ENCODE results near the gene SCN1A. TPM values are rescaled to one million over a fixed set of nuclear protein-coding genes. Genes with fewer than 3 reads are reported as not detected.

Gene SCN1A
- polyA plus RNA-seq, 1 of the 3 experiments (the other 2 are of a cell fraction), result not detected

GRCh38 chr2:166171216-166171615, 43.4 kb upstream of the SCN1A start:
- no peak for DNase-seq
- H2AFZ ChIP-seq (ENCODE audit: low read depth), result no peak overlapping the region
- WGBS (ENCODE audit: low lambda C conversion rate), result 85% methylated on average over 3 of the region's 3 CpGs
- H3K4me2 ChIP-seq, result no peak overlapping the region
- no peaks in the 10 kb centered on the region for H3K79me2 ChIP-seq (ENCODE audit: insufficient read depth)
- POLR2A ChIA-PET, result no interaction called here
- no peak overlapping the region for H3K27ac ChIP-seq (ENCODE audit: low read depth in 2 of 2, low read length in 1 of 2)
- no peaks in the 10 kb centered on the region for H3K27me3 ChIP-seq (ENCODE audit: insufficient read depth)
- no peaks in the 10 kb centered on the region for H4K20me1 ChIP-seq (ENCODE audit: insufficient read depth)
- no peaks in the 10 kb centered on the region for H3K36me3 ChIP-seq (replicated peaks in 1 of 2; ENCODE audit: control insufficient read depth in 1 of 2, insufficient read depth in 2 of 2, low read length in 1 of 2)
- CTCF ChIA-PET, result no interaction called here
- H3K9me3 ChIP-seq, result no peaks in the 10 kb centered on the region
- H3F3A ChIP-seq (replicated peaks; ENCODE audit: insufficient read depth), result no peaks in the 10 kb centered on the region
- H3K9ac ChIP-seq, result no peak overlapping the region
- no peak overlapping the region for H3K4me3 ChIP-seq (ENCODE audit: low read depth in 2 of 2, low read length in 1 of 2)
- H3K9me2 ChIP-seq, result no peaks in the 10 kb centered on the region
- H3K4me1 ChIP-seq (ENCODE audit: control insufficient read depth in 1 of 2, insufficient read depth in 2 of 2, low read depth in 1 of 2, low read length in 1 of 2), result no peaks in the 10 kb centered on the region
- TF ChIP-seq, protein P1, sequence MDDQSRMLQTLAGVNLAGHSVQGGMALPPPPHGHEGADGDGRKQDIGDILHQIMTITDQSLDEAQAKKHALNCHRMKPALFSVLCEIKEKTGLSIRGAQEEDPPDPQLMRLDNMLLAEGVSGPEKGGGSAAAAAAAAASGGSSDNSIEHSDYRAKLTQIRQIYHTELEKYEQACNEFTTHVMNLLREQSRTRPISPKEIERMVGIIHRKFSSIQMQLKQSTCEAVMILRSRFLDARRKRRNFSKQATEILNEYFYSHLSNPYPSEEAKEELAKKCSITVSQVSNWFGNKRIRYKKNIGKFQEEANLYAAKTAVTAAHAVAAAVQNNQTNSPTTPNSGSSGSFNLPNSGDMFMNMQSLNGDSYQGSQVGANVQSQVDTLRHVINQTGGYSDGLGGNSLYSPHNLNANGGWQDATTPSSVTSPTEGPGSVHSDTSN (IDR thresholded peaks at IDR 0.05), result 0 out of 2 replicates have a peak, but pooled peaks have one; percentile 14
- TF ChIP-seq JUND (IDR thresholded peaks at IDR 0.05) (no peak), NRF1 (IDR thresholded peaks at IDR 0.05; ENCODE audit: low read depth, low read length) (no peak)

- Histone ChIP-seq H3K9me3 (no peaks in the 10 kb centered on the region), H3K27ac (ENCODE audit: low read depth in 2 of 2, low read length in 1 of 2) (no peak overlapping the region), H3K79me2 (ENCODE audit: insufficient read depth) (no peaks in the 10 kb centered on the region), H3K36me3 (replicated peaks in 1 of 2; ENCODE audit: control insufficient read depth in 1 of 2, insufficient read depth in 2 of 2, low read length in 1 of 2) (no peaks in the 10 kb centered on the region), H3K4me1 (ENCODE audit: control insufficient read depth in 1 of 2, insufficient read depth in 2 of 2, low read depth in 1 of 2, low read length in 1 of 2) (no peaks in the 10 kb centered on the region), H3K4me3 (ENCODE audit: low read depth in 2 of 2, low read length in 1 of 2) (no peak overlapping the region), H3K4me2 (no peak overlapping the region), H3K27me3 (ENCODE audit: insufficient read depth) (no peaks in the 10 kb centered on the region), H3K9ac (no peak overlapping the region), H3K9me2 (no peaks in the 10 kb centered on the region), H2AFZ (ENCODE audit: low read depth) (no peak overlapping the region), H3F3A (replicated peaks; ENCODE audit: insufficient read depth) (no peaks in the 10 kb centered on the region), H4K20me1 (ENCODE audit: insufficient read depth) (no peaks in the 10 kb centered on the region)
- 74% methylated on average over 2 of the region's 2 CpGs for WGBS (ENCODE audit: low lambda C conversion rate)
- TF ChIP-seq, protein P1 (IDR thresholded peaks at IDR 0.05), result peak; percentile 45; the same call in 1 of the 2 replicates
- TF ChIP-seq MXI1 (IDR thresholded peaks at IDR 0.05; ENCODE audit: low read depth, low read length) (no peak), SMC3 (IDR thresholded peaks at IDR 0.05; ENCODE audit: low read depth, low read length) (no peak), TEAD4 (IDR thresholded peaks at IDR 0.05; ENCODE audit: borderline replicate concordance, insufficient read depth) (no peak), GABPA (IDR thresholded peaks at IDR 0.05; ENCODE audit: low read depth) (no peak), EZH2phosphoT487 (IDR thresholded peaks at IDR 0.05; ENCODE audit: borderline replicate concordance, low read depth) (no peak), FOSL2 (IDR thresholded peaks at IDR 0.05; ENCODE audit: borderline replicate concordance, low read depth) (peak; percentile 64; the same call in 1 of the 2 replicates), NFIC (IDR thresholded peaks at IDR 0.05; ENCODE audit: borderline replicate concordance) (no peak), JUND (IDR thresholded peaks at IDR 0.05) (peak; percentile 33; the same call in 1 of the 2 replicates), ELF1 (IDR thresholded peaks at IDR 0.05) (no peak)
- TF ChIP-seq, protein P2, sequence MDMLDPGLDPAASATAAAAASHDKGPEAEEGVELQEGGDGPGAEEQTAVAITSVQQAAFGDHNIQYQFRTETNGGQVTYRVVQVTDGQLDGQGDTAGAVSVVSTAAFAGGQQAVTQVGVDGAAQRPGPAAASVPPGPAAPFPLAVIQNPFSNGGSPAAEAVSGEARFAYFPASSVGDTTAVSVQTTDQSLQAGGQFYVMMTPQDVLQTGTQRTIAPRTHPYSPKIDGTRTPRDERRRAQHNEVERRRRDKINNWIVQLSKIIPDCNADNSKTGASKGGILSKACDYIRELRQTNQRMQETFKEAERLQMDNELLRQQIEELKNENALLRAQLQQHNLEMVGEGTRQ (IDR thresholded peaks at IDR 0.05; ENCODE audit: borderline replicate concordance, low read depth, low read length), result no peak
- TF ChIP-seq, protein P3, sequence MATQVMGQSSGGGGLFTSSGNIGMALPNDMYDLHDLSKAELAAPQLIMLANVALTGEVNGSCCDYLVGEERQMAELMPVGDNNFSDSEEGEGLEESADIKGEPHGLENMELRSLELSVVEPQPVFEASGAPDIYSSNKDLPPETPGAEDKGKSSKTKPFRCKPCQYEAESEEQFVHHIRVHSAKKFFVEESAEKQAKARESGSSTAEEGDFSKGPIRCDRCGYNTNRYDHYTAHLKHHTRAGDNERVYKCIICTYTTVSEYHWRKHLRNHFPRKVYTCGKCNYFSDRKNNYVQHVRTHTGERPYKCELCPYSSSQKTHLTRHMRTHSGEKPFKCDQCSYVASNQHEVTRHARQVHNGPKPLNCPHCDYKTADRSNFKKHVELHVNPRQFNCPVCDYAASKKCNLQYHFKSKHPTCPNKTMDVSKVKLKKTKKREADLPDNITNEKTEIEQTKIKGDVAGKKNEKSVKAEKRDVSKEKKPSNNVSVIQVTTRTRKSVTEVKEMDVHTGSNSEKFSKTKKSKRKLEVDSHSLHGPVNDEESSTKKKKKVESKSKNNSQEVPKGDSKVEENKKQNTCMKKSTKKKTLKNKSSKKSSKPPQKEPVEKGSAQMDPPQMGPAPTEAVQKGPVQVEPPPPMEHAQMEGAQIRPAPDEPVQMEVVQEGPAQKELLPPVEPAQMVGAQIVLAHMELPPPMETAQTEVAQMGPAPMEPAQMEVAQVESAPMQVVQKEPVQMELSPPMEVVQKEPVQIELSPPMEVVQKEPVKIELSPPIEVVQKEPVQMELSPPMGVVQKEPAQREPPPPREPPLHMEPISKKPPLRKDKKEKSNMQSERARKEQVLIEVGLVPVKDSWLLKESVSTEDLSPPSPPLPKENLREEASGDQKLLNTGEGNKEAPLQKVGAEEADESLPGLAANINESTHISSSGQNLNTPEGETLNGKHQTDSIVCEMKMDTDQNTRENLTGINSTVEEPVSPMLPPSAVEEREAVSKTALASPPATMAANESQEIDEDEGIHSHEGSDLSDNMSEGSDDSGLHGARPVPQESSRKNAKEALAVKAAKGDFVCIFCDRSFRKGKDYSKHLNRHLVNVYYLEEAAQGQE (IDR thresholded peaks at IDR 0.05; ENCODE audit: low read depth, low read length), result no peak
- DNase-seq, result no peak
- POLR2A ChIA-PET, result no interaction called here
- CTCF ChIA-PET, result interaction anchor here (0.6 to 0.9 kb wide), 2 partner anchors 12 to 113 kb away, joined by 3 read pairs; no protein-coding TSS in a partner anchor
These were observed 42.5 kb upstream of the SCN1A start for GRCh38 chr2:166170356-166170755.

All from SK-N-SH (cell line).